SU-DHL-6 (cell line): ENCODE data around the gene CDHR2.

Experiments
- EZH2phosphoT487 ChIP-seq: fragments of 200-600 bp; sonication (generic), shearing (Covaris generic); conservative IDR thresholded peaks from 2 replicates; pipeline ENCODE4 v1.6.1; 2018; ENCODE audit warnings: mild to moderate bottlenecking, antibody characterized with exemption, low read length, moderate library complexity, mixed read lengths
- TF ChIP-seq, protein P1 (sequence below): fragments of 200-600 bp; sonication (generic); IDR thresholded peaks from one replicate; pipeline ENCODE4 v1.5.1; 2017; ENCODE audit warnings: antibody characterized with exemption, mild to moderate bottlenecking, low read length, moderate library complexity; ENCODE audit not compliant: insufficient read depth, poor library complexity, severe bottlenecking

DNA sequence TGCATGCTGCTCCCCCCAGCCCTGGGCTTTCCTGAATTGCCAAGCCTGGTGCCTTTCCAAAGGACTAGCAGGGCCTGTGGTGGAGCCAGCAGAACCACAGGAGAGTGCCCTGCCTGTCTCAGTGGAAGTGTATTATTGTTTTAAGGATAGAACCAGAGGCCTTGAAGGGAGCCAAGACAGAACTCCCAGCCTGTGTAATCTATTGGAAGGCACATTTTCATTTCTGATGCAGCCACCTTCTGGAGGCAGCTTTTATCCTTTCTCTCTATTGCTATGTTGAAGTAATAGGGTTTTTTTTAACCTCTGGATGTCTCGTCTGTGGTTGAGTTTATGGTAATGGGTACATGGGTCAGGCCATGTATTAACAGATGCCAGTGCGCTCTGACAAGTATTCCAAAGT lies 41.2 kb upstream of the CDHR2 start:
- TF ChIP-seq, protein P1, sequence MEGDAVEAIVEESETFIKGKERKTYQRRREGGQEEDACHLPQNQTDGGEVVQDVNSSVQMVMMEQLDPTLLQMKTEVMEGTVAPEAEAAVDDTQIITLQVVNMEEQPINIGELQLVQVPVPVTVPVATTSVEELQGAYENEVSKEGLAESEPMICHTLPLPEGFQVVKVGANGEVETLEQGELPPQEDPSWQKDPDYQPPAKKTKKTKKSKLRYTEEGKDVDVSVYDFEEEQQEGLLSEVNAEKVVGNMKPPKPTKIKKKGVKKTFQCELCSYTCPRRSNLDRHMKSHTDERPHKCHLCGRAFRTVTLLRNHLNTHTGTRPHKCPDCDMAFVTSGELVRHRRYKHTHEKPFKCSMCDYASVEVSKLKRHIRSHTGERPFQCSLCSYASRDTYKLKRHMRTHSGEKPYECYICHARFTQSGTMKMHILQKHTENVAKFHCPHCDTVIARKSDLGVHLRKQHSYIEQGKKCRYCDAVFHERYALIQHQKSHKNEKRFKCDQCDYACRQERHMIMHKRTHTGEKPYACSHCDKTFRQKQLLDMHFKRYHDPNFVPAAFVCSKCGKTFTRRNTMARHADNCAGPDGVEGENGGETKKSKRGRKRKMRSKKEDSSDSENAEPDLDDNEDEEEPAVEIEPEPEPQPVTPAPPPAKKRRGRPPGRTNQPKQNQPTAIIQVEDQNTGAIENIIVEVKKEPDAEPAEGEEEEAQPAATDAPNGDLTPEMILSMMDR = no peak
- no peak for TF ChIP-seq EZH2phosphoT487
